ENCODE data around the gene LRRC28. TPM values are rescaled to one million over a fixed set of nuclear protein-coding genes. Genes with fewer than 3 reads are reported as not detected.

Gene LRRC28
- total and polyA plus RNA-seq, 9 of the 15 experiments (the other 6 are each of a cell fraction or from before 2014, with no cell fraction given) = 5.5 to 17.4 (median 7.9) TPM

DNA sequence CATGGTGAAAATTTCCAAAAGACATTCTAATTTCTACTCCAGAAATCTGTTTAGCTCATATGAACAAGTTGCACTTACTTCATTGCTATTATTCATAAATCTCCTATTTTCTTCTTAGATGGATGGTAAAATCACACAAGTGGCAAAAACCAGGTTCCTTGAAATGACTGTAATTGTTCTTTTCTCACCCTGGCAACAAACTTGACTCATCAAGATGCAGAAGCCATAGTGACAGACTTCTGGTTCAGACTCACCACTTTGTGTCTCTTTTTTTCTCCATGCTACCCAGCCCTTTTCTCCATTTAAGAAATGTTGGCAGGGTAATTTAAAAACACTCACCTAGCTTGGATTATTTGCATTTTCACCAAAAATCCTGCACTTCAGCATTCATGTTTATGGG lies 82.1 kb downstream of the LRRC28 start:
- POLR2A ChIA-PET = no interaction called here
- H3K27me3 ChIP-seq (ENCODE audit: control insufficient read depth in 2 of 2, insufficient read depth in 2 of 2, low read length in 2 of 2) = no peaks in the 10 kb centered on the region

More for the DNA sequence above, 82.1 kb downstream of the LRRC28 start:
- Histone ChIP-seq H2AFZ (ENCODE audit: low read depth, low read length) (no peak overlapping the region), H3K9me1 (ENCODE audit: control insufficient read depth, insufficient read depth, low read length) (no peaks in the 10 kb centered on the region), H3K27ac (ENCODE audit: extremely low read depth, low read depth, low read length) (no peak overlapping the region), H4K20me1 (replicated peaks; ENCODE audit: control insufficient read depth, insufficient read depth, low read length) (no peaks in the 10 kb centered on the region), H3K36me3 (ENCODE audit: control insufficient read depth, insufficient read depth, low read length) (no peaks in the 10 kb centered on the region), H3K4me3 (no peak overlapping the region), H3K4me2 (ENCODE audit: insufficient read depth, low read length) (no peak overlapping the region), H3K9me3 (replicated peaks; ENCODE audit: control insufficient read depth, insufficient read depth, low read depth, low read length) (no peaks in the 10 kb centered on the region), H3K9ac (ENCODE audit: insufficient read depth in 1 of 2, low read depth in 2 of 2, low read length in 2 of 2) (no peak overlapping the region), H3K79me2 (ENCODE audit: control insufficient read depth, insufficient read depth, low read length) (no peaks in the 10 kb centered on the region), H3K4me1 (replicated peaks in 1 of 2; ENCODE audit: control insufficient read depth in 2 of 2, insufficient read depth in 2 of 2, low read length in 2 of 2) (no peaks in the 10 kb centered on the region)
- ATAC-seq = no peak
- no peak for DNase-seq (ENCODE audit: extremely low read depth in 1 of 4, low spot score in 3 of 4)
- CTCF ChIA-PET (ENCODE audit: low intra/inter-chr PET ratio) = no interaction called here
- BruUV-seq (replicated peaks) = no TSS peak
- intact Hi-C loops (cut with micrococcal nuclease) = no loop called here
- in situ Hi-C loops (cut with MboI) = no loop called here
- TF ChIP-seq, protein P1, sequence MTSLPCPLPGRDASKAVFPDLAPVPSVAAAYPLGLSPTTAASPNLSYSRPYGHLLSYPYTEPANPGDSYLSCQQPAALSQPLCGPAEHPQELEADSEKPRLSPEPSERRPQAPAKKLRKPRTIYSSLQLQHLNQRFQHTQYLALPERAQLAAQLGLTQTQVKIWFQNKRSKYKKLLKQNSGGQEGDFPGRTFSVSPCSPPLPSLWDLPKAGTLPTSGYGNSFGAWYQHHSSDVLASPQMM (CRISPR knock-in tag; IDR thresholded peaks at IDR 0.05) = no peak
- TF ChIP-seq MYNN (IDR thresholded peaks at IDR 0.05) = no peak
- no peak for TF ChIP-seq MYNN (CRISPR knock-in tag; IDR thresholded peaks at IDR 0.05)
- no peak for TF ChIP-seq ZC3H8 (IDR thresholded peaks at IDR 0.05)
- no peak for TF ChIP-seq SRSF1 (IDR thresholded peaks at IDR 0.05; ENCODE audit: low read depth, low read length)
- TF ChIP-seq, protein P2, sequence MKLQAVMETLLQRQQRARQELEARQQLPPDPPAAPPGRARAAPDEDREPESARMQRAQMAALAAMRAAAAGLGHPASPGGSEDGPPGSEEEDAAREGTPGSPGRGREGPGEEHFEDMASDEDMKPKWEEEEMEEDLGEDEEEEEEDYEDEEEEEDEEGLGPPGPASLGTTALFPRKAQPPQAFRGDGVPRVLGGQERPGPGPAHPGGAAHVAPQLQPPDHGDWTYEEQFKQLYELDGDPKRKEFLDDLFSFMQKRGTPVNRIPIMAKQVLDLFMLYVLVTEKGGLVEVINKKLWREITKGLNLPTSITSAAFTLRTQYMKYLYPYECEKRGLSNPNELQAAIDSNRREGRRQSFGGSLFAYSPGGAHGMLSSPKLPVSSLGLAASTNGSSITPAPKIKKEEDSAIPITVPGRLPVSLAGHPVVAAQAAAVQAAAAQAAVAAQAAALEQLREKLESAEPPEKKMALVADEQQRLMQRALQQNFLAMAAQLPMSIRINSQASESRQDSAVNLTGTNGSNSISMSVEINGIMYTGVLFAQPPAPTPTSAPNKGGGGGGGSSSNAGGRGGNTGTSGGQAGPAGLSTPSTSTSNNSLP (IDR thresholded peaks at IDR 0.05; ENCODE audit: borderline replicate concordance, low read depth, low read length) = no peak
- no peak for TF ChIP-seq DIDO1 (tag; IDR thresholded peaks at IDR 0.05; ENCODE audit: low read depth)
- TF ChIP-seq HDAC2 (IDR thresholded peaks at IDR 0.05) = no peak
- TF ChIP-seq ZNF76 (CRISPR knock-in tag; IDR thresholded peaks at IDR 0.05; ENCODE audit: borderline replicate concordance) = no peak
- TF ChIP-seq RBM39 (optimal IDR thresholded peaks at IDR 0.05; ENCODE audit: low read depth, low read length) = no peak
- no peak for TF ChIP-seq NFE2L1 (tag; IDR thresholded peaks at IDR 0.05; ENCODE audit: borderline replicate concordance, low read depth)
- TF ChIP-seq SMAD4 (CRISPR knock-in tag; conservative IDR thresholded peaks at IDR 0.05) = no peak
- no peak for TF ChIP-seq ZNF668 (CRISPR knock-in tag; IDR thresholded peaks at IDR 0.05)
- TF ChIP-seq SRSF3 (IDR thresholded peaks at IDR 0.05; ENCODE audit: insufficient read depth, low read length) = no peak
- no peak for TF ChIP-seq ZNF124 (CRISPR knock-in tag; IDR thresholded peaks at IDR 0.05)
- FAIRE-seq = no peak

Data from K562 (cell line).